Measurements from ENCODE around the gene PF4V1. TPM values are rescaled to one million over a fixed set of nuclear protein-coding genes. Genes with fewer than 3 reads are reported as not detected.

PF4V1 gene
- total RNA-seq = not detected

DNA sequence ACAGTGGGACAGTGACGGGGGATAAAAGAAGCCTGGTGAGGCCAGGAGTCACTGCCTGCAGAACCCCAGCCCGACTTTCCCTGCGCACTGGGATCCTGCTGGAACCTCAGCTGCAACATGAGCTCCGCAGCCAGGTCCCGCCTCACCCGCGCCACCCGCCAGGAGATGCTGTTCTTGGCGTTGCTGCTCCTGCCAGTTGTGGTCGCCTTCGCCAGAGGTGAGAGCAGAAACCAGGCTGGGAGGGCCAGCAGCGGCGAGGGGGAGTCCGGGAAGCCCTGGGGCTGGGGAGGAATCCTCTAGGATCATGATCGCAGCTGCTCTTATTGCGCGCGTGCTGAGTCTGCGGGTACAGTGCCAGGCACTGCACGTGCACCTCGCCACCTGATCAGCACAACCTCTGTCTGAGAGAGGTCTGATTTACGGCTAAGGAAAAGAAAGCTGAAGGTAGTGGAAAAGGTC is at the start of gene PF4V1:
Gene PF4V1, plus strand, starts transcription at position 51 of the 459 bp plus-strand sequence. Its CDS starts 67 bp downstream, at position 118.
- Mint-ChIP-seq H3K27ac (no peak within 1 kb of the TSS), H3K4me1 (no peaks in the 10 kb centered on the region), H3K36me3 (no peaks in the 10 kb centered on the region), H3K9me3 (no peaks in the 10 kb centered on the region), H3K4me3 (no peak within 1 kb of the TSS), H3K27me3 (peaks cover 6% of the 10 kb centered on the region)
- DNase-seq = no peak
- ATAC-seq (ENCODE audit: low read depth) = no peak
- POLR2A ChIA-PET = no interaction called here

DNA sequence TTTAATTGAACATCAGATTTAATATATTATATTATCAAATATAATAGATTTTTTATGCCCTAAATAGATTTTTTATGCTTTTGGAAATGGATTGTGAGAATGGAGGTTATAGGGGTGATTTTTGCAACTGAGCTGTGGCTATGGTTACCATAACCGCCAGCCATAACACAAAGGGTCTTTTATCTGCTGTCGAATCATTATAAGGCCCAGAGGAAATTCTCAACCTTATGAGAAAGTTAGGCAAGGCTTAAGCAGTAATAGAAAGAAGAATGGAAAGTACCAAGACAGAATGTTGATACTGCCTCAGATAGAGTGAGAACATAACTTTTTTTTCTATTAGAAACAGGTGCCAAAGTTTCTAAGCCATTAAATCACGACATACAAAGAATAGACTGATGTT is 42.9 kb upstream of the PF4V1 start:
- POLR2A ChIA-PET = no interaction called here
- Mint-ChIP-seq H3K27ac (no peak overlapping the region), H3K36me3 (no peaks in the 10 kb centered on the region), H3K9me3 (no peaks in the 10 kb centered on the region), H3K4me1 (no peaks in the 10 kb centered on the region), H3K4me3 (no peak overlapping the region), H3K27me3 (no peaks in the 10 kb centered on the region)
- no peak for ATAC-seq (ENCODE audit: low read depth)
- no peak for DNase-seq

- Mint-ChIP-seq H3K27ac (no peak overlapping the region), H3K27me3 (no peaks in the 10 kb centered on the region), H3K36me3 (no peaks in the 10 kb centered on the region), H3K4me3 (no peak overlapping the region), H3K4me1 (no peaks in the 10 kb centered on the region), H3K9me3 (peaks cover 2% of the 10 kb centered on the region)
- DNase-seq = no peak
- POLR2A ChIA-PET = no interaction called here
- ATAC-seq (ENCODE audit: low read depth) = no peak
These were observed 41.3 kb upstream of the PF4V1 start for GRCh38 chr4:73811841-73812240.

- H3K9me3 Mint-ChIP-seq = peaks cover 2% of the 10 kb centered on the region
- no peak for DNase-seq
- no peaks in the 10 kb centered on the region for H3K4me1 Mint-ChIP-seq
- no peaks in the 10 kb centered on the region for H3K36me3 Mint-ChIP-seq
- POLR2A ChIA-PET = no interaction called here
- H3K27me3 Mint-ChIP-seq = no peaks in the 10 kb centered on the region
- H3K4me3 Mint-ChIP-seq = no peak overlapping the region
- no peak overlapping the region for H3K27ac Mint-ChIP-seq
- no peak for ATAC-seq (ENCODE audit: low read depth)
These were observed 38.4 kb upstream of the PF4V1 start for GRCh38 chr4:73814679-73815078.

DNA sequence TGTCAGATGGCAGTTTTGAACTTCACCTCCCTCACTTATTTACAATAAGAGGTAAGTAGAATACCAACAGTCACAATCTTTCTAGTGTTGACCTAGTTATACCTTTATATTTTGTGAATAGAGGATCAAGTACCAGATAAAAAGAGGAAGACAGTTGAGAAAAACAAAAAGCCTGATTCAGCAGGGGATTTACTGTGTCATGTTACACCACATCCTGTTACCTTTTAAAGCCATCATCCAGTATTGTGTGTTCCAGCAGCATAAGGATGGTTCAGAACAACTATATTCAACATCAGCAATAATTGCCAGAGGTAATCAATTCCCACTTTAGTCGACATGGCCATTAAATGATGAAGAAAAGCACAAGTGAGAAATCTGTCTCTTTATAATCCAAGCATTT is 38.0 kb upstream of the PF4V1 start:
- POLR2A ChIA-PET = no interaction called here
- ATAC-seq (ENCODE audit: low read depth) (no peak), DNase-seq (no peak)
- no peaks in the 10 kb centered on the region for H3K27me3 Mint-ChIP-seq
- no peaks in the 10 kb centered on the region for H3K4me1 Mint-ChIP-seq
- H3K4me3 Mint-ChIP-seq = no peak overlapping the region
- H3K27ac Mint-ChIP-seq = no peak overlapping the region
- H3K36me3 Mint-ChIP-seq = no peaks in the 10 kb centered on the region
- H3K9me3 Mint-ChIP-seq = peaks cover 2% of the 10 kb centered on the region

DNA sequence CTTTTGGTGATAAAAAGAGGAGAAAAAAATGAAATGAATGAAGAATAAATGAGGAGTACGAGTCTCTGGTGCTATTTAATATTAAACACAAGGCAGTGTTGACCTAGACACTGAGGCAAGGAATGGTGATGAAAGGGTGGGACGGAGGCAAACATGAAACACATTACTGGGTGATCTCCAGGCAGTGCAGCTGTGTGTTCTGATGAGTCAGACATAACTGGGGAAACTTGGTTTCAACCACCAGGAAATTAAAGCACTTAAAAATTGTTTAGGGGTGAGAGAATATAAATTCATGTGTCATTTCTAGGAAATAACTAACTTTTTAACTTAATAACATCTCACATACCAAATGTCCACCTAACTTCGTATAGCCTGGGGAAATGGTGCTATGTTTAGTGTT is 36.3 kb upstream of the PF4V1 start:
- Mint-ChIP-seq H3K9me3 (peaks cover 2% of the 10 kb centered on the region), H3K4me1 (no peaks in the 10 kb centered on the region), H3K27me3 (no peaks in the 10 kb centered on the region), H3K36me3 (no peaks in the 10 kb centered on the region), H3K27ac (no peak overlapping the region), H3K4me3 (no peak overlapping the region)
- ATAC-seq (ENCODE audit: low read depth) = no peak
- no peak for DNase-seq
- POLR2A ChIA-PET = no interaction called here

- peaks cover 2% of the 10 kb centered on the region for H3K9me3 Mint-ChIP-seq
- H3K27me3 Mint-ChIP-seq = no peaks in the 10 kb centered on the region
- POLR2A ChIA-PET = no interaction called here
- no peak overlapping the region for H3K4me3 Mint-ChIP-seq
- DNase-seq (no peak), ATAC-seq (ENCODE audit: low read depth) (no peak)
- no peaks in the 10 kb centered on the region for H3K36me3 Mint-ChIP-seq
- no peak overlapping the region for H3K27ac Mint-ChIP-seq
- H3K4me1 Mint-ChIP-seq = no peaks in the 10 kb centered on the region
These were observed 35.8 kb upstream of the PF4V1 start for GRCh38 chr4:73817341-73817740.

DNA sequence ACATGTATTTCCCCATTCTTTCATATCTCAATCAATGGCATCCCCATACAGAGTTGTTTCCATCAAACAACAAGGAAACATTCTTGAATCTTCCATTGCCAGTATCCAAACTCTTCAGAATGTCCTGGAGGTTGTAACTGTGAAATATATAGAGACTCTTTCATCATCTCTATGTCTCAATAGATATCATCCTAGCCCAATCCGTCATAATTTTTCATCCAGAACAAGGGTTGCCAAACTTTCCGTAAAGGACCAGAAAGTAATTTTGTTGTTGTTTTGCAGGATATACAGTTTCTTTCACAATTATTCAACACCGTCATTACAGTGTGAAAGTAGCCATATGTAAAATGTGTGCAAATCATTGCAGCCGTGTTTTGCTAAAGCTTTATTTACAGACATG is 31.8 kb upstream of the PF4V1 start:
- Mint-ChIP-seq H3K4me1 (no peaks in the 10 kb centered on the region), H3K27ac (no peak overlapping the region), H3K27me3 (no peaks in the 10 kb centered on the region), H3K36me3 (no peaks in the 10 kb centered on the region), H3K9me3 (peaks cover 2% of the 10 kb centered on the region), H3K4me3 (no peak overlapping the region)
- POLR2A ChIA-PET = no interaction called here
- DNase-seq (no peak), ATAC-seq (ENCODE audit: low read depth) (no peak)

GRCh38 chr4:73822389-73822788 is 30.7 kb upstream of the PF4V1 start:
- no peak overlapping the region for H3K27ac Mint-ChIP-seq
- POLR2A ChIA-PET = no interaction called here
- H3K9me3 Mint-ChIP-seq = no peaks in the 10 kb centered on the region
- DNase-seq = no peak
- H3K4me3 Mint-ChIP-seq = no peak overlapping the region
- no peaks in the 10 kb centered on the region for H3K27me3 Mint-ChIP-seq
- no peaks in the 10 kb centered on the region for H3K36me3 Mint-ChIP-seq
- H3K4me1 Mint-ChIP-seq = no peaks in the 10 kb centered on the region
- ATAC-seq (ENCODE audit: low read depth) = no peak

- POLR2A ChIA-PET = no interaction called here
- no peaks in the 10 kb centered on the region for H3K36me3 Mint-ChIP-seq
- no peaks in the 10 kb centered on the region for H3K27me3 Mint-ChIP-seq
- no peak for DNase-seq
- no peaks in the 10 kb centered on the region for H3K4me1 Mint-ChIP-seq
- H3K4me3 Mint-ChIP-seq = no peak overlapping the region
- H3K9me3 Mint-ChIP-seq = peaks cover 2% of the 10 kb centered on the region
- H3K27ac Mint-ChIP-seq = no peak overlapping the region
- no peak for ATAC-seq (ENCODE audit: low read depth)
These were observed 30.1 kb upstream of the PF4V1 start for GRCh38 chr4:73822812-73823504.

- Mint-ChIP-seq H3K27ac (no peak overlapping the region), H3K27me3 (no peaks in the 10 kb centered on the region), H3K36me3 (no peaks in the 10 kb centered on the region), H3K4me1 (no peaks in the 10 kb centered on the region), H3K9me3 (peaks cover 2% of the 10 kb centered on the region), H3K4me3 (no peak overlapping the region)
- POLR2A ChIA-PET = no interaction called here
- ATAC-seq (ENCODE audit: low read depth) (no peak), DNase-seq (no peak)
These were observed 29.3 kb upstream of the PF4V1 start for GRCh38 chr4:73823760-73824159.

- no peak for ATAC-seq (ENCODE audit: low read depth)
- DNase-seq = no peak
- Mint-ChIP-seq H3K36me3 (no peaks in the 10 kb centered on the region), H3K4me3 (no peak overlapping the region), H3K27ac (no peak overlapping the region), H3K4me1 (no peaks in the 10 kb centered on the region), H3K9me3 (peaks cover 2% of the 10 kb centered on the region), H3K27me3 (no peaks in the 10 kb centered on the region)
- POLR2A ChIA-PET = no interaction called here
These were observed 24.1 kb upstream of the PF4V1 start for GRCh38 chr4:73828956-73829355.

GRCh38 chr4:73831569-73831968 is 21.5 kb upstream of the PF4V1 start:
- Mint-ChIP-seq H3K27me3 (peaks cover 5% of the 10 kb centered on the region), H3K4me3 (no peak overlapping the region), H3K9me3 (peaks cover 2% of the 10 kb centered on the region), H3K36me3 (no peaks in the 10 kb centered on the region), H3K27ac (no peak overlapping the region), H3K4me1 (no peaks in the 10 kb centered on the region)
- POLR2A ChIA-PET = no interaction called here
- ATAC-seq (ENCODE audit: low read depth) (no peak), DNase-seq (no peak)

DNA sequence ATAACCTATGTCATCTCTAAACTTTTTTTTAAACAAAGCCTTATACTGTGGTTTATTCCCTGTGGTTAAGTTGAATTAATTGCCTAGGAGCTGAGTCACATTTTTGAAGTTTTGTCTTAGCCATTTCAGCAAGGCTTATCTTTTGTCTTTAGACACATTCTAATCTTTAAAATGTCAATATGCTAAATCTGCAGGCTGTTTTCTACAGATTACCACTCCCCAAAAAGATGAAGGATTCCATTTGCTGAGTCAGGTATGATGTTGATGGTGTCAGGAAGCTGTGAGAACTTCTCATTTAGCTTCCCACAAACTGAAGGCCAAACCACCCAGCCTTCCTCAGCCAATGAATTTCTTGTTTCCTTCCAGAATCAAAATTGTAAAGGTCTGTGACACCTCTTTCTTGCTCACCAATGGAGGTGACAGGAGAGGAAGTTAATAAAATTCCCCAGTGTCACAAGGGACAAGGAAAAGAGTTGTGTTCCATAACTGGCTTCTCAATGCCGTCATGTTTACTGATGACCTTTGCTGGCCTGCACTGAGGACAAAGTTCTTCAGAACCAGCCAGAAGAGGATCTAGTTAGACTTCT is 20.4 kb upstream of the PF4V1 start:
- POLR2A ChIA-PET = no interaction called here
- ATAC-seq (ENCODE audit: low read depth) (no peak), DNase-seq (no peak)
- Mint-ChIP-seq H3K9me3 (peaks cover 2% of the 10 kb centered on the region), H3K27ac (no peak overlapping the region), H3K27me3 (peaks cover 15% of the 10 kb centered on the region), H3K4me3 (no peak overlapping the region), H3K36me3 (no peaks in the 10 kb centered on the region), H3K4me1 (no peaks in the 10 kb centered on the region)

All from activated naive CD8-positive, alpha-beta T cell treated with anti-CD3 and anti-CD28 coated beads, Interleukin-2, amount 10 ng/mL, durations not matched to agents 7 days and 5 days (primary cell).